Measurements from ENCODE around the gene DIPK1C. TPM values are rescaled to one million over a fixed set of nuclear protein-coding genes. Genes with fewer than 3 reads are reported as not detected.

DIPK1C gene
- total RNA-seq, 4 donors from 2014 or later: 0.17 to 0.50 (median 0.45) TPM; not detected in 1

GRCh38 chr18:74420926-74421325, 36.2 kb downstream of the DIPK1C start:
- Histone ChIP-seq H3K36me3 (no peaks in the 10 kb centered on the region), H3K27me3 (no peaks in the 10 kb centered on the region), H3K27ac (replicated peaks in 1 of 4) (no peak overlapping the region), H3K9me3 (peaks cover 0 to 5% (median 2%) of the 10 kb centered on the region in 4 donors), H3K4me1 (peaks cover 0 to 8% (median 2%) of the 10 kb centered on the region in 4 donors), H3K4me3 (no peak overlapping the region)
- no peak for DNase-seq (ENCODE audit: extremely low spot score)
- intact Hi-C loops (cut with DNase I): no loop called here
- 69% methylated on average over 5 of the region's 5 CpGs for WGBS
- TF ChIP-seq, protein P1, sequence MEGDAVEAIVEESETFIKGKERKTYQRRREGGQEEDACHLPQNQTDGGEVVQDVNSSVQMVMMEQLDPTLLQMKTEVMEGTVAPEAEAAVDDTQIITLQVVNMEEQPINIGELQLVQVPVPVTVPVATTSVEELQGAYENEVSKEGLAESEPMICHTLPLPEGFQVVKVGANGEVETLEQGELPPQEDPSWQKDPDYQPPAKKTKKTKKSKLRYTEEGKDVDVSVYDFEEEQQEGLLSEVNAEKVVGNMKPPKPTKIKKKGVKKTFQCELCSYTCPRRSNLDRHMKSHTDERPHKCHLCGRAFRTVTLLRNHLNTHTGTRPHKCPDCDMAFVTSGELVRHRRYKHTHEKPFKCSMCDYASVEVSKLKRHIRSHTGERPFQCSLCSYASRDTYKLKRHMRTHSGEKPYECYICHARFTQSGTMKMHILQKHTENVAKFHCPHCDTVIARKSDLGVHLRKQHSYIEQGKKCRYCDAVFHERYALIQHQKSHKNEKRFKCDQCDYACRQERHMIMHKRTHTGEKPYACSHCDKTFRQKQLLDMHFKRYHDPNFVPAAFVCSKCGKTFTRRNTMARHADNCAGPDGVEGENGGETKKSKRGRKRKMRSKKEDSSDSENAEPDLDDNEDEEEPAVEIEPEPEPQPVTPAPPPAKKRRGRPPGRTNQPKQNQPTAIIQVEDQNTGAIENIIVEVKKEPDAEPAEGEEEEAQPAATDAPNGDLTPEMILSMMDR (IDR thresholded peaks at IDR 0.05): no peak
- TF ChIP-seq POLR2A (IDR thresholded peaks at IDR 0.05; ENCODE audit: low read depth): no peak
- no peak for TF ChIP-seq POLR2AphosphoS5 (IDR thresholded peaks at IDR 0.05)
- no peak for TF ChIP-seq EP300 (IDR thresholded peaks at IDR 0.05)

DNA sequence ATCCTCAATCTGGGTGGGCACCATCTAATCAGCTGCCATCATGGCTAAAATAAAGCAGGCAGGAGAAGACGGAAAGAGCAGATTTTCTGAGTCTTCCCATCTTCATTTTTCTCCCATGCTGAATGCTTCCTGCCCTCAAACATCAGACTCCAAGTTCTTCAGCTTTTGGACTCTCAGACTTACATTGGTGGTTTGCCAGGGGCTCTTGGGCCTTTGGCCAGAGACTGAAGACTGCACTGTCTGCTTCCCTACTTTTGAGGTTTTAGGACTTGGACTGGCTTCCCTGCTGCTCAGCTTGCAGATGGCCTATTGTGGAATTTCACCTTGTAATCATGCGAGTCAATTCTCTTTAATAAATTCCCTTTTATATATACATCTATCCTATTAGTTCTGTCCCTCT, 36.6 kb downstream of the DIPK1C start:
- peaks cover 0 to 5% (median under 1%) of the 10 kb centered on the region in 4 donors for H3K9me3 ChIP-seq
- no peak for DNase-seq (ENCODE audit: extremely low spot score)
- intact Hi-C loops (cut with DNase I): no loop called here
- H3K36me3 ChIP-seq: no peaks in the 10 kb centered on the region
- 62% methylated on average over 2 of the region's 2 CpGs for WGBS
- H3K4me3 ChIP-seq: no peak overlapping the region
- H3K4me1 ChIP-seq: peaks cover 0 to 8% (median 2%) of the 10 kb centered on the region in 4 donors
- no peaks in the 10 kb centered on the region for H3K27me3 ChIP-seq
- no peak overlapping the region for H3K27ac ChIP-seq (replicated peaks in 1 of 4)
- no peak for TF ChIP-seq POLR2AphosphoS5 (IDR thresholded peaks at IDR 0.05)
- no peak for TF ChIP-seq EP300 (IDR thresholded peaks at IDR 0.05)
- no peak for TF ChIP-seq POLR2A (IDR thresholded peaks at IDR 0.05; ENCODE audit: low read depth)
- TF ChIP-seq, protein P1 (IDR thresholded peaks at IDR 0.05): no peak

GRCh38 chr18:74419761-74420160, 37.3 kb downstream of the DIPK1C start:
- H3K4me3 ChIP-seq: no peak overlapping the region
- no peaks in the 10 kb centered on the region for H3K36me3 ChIP-seq
- H3K9me3 ChIP-seq: no peaks in the 10 kb centered on the region
- DNase-seq (ENCODE audit: extremely low spot score): no peak
- H3K4me1 ChIP-seq: peaks cover 0 to 8% (median 2%) of the 10 kb centered on the region in 4 donors
- no peaks in the 10 kb centered on the region for H3K27me3 ChIP-seq
- intact Hi-C loops (cut with DNase I): no loop called here
- WGBS: 83% methylated on average over 4 of the region's 4 CpGs
- TF ChIP-seq, protein P1 (IDR thresholded peaks at IDR 0.05): no peak
- TF ChIP-seq EP300 (IDR thresholded peaks at IDR 0.05): no peak
- TF ChIP-seq POLR2AphosphoS5 (IDR thresholded peaks at IDR 0.05): no peak
- no peak for TF ChIP-seq POLR2A (IDR thresholded peaks at IDR 0.05; ENCODE audit: low read depth)
- H3K27ac ChIP-seq (replicated peaks in 1 of 4): no peak overlapping the region

DNA sequence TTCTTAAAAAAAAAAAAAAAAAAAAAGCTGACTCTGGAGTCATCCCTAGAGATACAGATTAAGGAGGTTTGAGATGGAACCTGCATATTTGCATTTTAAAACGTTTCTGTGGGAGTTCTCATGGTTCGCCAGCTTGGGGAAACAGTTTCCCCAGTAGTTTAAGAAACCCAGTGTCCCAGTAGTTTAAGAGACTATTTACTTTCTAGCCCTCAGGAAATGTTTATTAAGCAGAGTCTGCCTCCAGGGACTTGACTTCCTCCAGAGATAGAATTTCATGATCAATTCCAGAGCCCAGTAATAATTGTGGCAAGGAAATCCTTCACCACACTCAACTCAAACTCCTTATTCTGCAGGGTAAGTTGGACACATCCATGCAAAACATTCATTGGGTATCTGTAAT, 39.1 kb downstream of the DIPK1C start:
- intact Hi-C loops (cut with DNase I): no loop called here

More for the DNA sequence above, 39.1 kb downstream of the DIPK1C start:
- Histone ChIP-seq H3K36me3 (no peaks in the 10 kb centered on the region), H3K4me3 (no peak overlapping the region), H3K4me1 (peaks cover 0 to 8% (median 2%) of the 10 kb centered on the region in 4 donors), H3K27me3 (no peaks in the 10 kb centered on the region), H3K9me3 (no peaks in the 10 kb centered on the region), H3K27ac (replicated peaks in 1 of 4) (no peak overlapping the region)
- TF ChIP-seq, protein P1 (IDR thresholded peaks at IDR 0.05): no peak
- no peak for TF ChIP-seq EP300 (IDR thresholded peaks at IDR 0.05)
- TF ChIP-seq POLR2A (IDR thresholded peaks at IDR 0.05; ENCODE audit: low read depth): no peak
- TF ChIP-seq POLR2AphosphoS5 (IDR thresholded peaks at IDR 0.05): no peak
- 54% methylated on average over 2 of the region's 2 CpGs for WGBS
- no peak for DNase-seq (ENCODE audit: extremely low spot score)

Data from esophagus muscularis mucosa (tissue), 4 donors.